ENCODE results near the gene PRX.
"Not testable (repeated sequence)": the region's sequence is repeated elsewhere in the genome, so short reads cannot be mapped to it uniquely, and the experiment has no call there.

PRX gene

DNA sequence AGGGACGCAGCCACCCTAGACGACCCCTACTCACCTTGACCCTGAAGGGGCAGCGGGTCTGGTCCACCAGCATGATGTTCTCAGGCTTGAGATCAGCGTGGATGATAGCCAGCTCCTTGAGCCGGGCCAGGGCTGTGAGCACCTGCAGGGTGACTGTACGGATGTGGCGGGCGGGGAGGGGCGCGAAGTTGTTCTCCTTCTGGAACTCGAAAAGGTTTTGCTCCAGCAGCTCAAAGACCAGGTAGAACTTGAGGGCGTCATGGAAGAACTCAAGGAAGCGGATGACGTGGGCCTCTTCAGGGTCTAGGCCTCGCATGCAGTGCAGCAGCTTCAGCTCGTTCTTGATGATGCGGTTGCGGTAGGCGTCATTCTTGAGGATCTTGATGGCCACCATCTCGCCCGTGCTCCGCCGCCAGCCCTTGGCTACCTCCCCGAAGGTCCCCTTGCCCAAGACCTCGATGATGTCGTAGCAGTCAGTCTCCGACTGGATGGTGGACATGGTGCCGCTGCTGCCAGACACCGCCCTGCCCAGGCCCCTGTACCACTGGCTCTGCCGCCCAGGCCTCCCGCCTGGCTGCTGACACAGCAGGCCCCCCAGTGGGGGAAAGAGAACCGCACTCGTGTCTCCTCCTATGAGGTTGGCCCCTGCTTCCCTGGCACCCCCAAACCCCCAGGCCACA is 23.6 kb downstream of the PRX start:
- no peak for DNase-seq

DNA sequence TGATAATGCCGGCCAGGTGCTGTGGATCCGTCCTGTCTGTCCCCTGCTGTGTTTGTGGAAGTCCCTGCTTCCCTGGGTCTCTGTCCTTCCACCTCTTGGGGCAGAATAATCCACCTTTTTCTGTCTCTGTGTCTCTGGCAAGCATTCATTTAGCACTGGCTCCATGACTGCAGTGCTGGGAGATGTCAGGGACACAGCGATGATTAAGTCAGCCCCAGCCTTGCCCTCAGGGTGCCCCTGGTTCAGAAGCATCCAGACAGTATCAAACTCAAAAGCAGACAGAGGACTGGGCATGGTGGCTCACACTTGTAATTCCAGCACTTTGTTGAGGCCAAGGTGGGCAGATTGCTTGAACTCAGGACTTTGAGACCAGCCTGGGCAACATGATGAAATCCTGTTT is 24.7 kb downstream of the PRX start:
- DNase-seq: no peak

- no peak for DNase-seq
Measured at GRCh38 chr19:40387155-40387554, 26.0 kb downstream of the PRX start.

GRCh38 chr19:40383668-40384248 is 29.4 kb downstream of the PRX start:
- no peak for DNase-seq

DNA sequence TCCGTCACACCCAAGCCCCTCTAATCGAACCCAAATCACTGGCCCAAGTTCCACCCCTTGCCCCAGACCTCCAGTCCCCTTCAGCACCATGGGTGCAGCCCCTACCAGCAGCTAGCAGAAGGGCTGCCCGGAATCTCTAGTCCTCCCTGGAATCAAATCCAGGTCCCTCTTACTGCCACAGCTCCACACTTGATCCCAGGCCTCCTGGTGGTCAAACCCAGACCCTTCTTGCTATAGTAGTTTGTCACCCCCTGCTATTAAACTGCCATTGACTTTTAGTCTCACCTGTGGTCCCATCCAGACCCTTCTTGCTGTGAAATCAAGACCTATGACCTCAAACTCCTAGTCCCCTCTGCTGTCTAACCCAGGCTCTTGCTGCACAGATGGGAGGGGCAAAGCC is 31.9 kb downstream of the PRX start:
- DNase-seq: no peak

DNA sequence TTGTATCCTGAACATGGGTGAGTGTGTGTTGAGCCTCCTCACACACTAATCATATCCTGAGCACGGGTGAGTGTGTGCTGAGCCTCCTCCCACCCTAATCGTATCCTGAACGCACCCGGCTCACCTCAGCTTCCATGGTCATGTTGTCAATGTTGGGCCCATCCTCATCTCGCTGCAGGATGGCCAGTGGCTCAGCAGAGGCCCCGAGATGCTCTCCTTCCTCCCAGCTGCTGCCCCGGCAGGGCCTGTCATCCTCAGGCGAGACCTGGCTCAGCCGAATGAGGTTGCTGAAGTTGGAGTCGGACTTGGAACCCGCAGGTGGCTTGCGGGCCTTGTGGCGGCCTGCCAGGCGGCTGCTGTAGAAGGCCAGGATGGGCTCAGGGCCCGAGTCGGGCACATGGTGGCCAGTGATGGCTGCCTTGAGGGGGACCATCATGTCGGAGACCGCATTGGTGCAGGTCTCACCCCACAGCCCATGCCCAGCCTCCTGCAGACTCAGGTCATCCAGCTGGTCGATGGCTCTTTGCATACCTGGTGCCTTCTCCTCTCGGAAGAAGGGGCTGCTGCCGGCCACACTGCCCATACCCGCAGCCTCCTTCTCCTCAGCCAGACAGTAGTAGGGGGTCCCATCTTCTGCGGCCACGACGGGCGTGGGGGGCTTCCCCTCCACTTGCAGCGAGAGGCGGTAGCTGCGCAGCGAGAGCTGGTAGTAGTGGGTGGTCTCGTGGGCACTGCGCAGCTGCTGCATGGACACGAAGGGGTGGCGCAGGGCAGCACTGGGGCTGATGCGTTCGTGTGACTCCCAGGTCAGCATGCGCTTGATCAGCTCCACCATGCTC is 32.8 kb downstream of the PRX start:
- DNase-seq: no peak

DNA sequence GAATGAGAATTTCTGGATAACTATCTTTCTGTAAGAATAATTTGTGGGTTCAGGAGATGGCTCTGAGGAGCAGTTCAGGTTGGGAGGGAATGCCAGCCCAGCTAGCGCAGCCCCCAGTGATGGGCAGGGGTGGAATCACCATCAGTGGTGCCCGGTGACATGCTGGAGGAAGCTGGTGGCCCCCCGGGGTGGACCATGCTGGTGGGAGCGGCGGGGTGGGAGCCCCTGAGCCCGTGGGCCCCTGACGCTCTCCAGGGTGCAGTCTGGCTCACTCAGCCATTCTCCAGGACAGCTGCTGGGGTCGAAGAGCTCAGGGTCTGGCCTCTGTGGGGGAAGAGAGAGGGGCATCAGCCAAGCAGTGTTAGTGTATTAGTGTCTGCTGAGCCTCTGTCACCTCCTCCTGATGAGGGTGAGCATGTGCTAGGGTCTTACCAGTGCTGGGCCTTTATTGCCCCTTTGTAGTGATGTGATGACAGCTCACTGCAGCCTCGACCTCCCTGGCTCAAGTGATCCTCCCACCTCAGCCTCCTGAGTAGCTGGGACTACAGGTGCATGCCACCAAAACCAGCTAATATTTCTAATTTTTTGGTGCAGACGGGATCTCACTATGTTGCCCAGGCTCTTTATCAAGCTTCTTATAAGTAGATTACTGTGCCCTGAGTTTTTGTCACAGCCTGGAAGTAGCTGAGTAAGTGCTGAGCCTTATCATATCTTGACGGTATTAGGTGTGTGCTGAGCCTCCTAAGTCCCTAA is 33.6 kb downstream of the PRX start:
- DNase-seq: no peak

DNA sequence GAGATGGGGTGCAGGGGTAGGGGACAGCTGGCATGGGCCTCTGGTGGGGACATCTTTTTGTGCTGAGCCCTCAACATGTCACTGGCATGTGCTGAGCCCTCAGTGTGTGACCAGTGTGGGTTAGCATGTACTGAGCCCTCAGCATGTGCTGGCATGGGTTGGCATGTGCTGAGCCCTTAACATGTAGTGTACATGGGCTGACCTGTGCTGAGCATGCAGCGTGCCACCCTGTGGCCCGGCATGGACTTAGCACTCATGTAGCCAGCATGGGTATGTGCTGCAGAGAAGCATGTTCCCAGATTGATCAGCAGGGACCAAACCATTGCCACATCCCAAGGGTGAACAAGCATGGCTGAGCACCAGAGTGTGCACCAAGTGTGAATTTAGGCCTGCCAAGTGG is 34.7 kb downstream of the PRX start:
- DNase-seq: no peak

GRCh38 chr19:40377876-40378385 is 35.2 kb downstream of the PRX start:
- no peak for DNase-seq

- DNase-seq: no peak
Measured at GRCh38 chr19:40376286-40376862, 36.8 kb downstream of the PRX start.

DNA sequence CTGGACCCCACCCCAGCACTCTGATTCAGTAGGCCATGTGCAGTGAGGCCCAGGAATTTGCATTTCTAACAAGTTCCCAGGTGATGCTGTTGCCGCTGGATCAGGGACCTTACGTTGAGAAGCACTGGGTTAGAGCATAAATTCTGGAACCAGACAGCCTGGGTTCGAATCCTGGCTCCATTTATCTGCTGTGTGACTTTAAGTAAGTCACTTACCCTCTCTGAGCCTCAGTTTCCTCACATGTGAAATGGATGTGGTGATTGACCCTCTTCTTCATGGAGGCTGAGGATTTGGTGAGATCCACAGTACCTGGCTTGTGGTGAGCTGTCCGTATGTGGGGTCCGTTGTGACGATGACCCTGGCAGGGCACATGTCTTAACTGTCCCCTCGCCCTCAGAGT is 39.1 kb downstream of the PRX start:
- no peak for DNase-seq

GRCh38 chr19:40371802-40372122 is 41.4 kb downstream of the PRX start:
- no peak for DNase-seq

GRCh38 chr19:40370997-40371801 is 42.0 kb downstream of the PRX start:
- DNase-seq: no peak

DNA sequence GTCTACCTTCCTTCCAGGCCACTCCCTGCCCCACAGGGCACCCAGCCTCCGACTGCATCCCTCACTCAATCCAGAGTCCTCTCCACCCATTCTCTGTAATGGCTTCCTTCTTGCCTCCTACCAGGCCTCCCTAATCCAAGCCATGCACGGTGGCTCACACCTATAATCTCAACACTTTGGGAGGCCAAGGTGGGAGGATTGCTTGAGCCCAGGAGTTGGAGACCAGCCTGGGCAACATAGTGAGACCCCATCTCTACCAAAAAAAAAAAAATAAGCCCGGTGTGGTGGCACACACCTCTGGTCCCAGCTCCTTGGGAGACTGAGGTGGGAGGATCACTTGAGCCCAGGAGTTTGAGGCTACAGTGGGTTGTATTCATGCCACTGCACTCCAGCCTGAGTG is 42.9 kb downstream of the PRX start:
- DNase-seq: not testable (repeated sequence)

DNA sequence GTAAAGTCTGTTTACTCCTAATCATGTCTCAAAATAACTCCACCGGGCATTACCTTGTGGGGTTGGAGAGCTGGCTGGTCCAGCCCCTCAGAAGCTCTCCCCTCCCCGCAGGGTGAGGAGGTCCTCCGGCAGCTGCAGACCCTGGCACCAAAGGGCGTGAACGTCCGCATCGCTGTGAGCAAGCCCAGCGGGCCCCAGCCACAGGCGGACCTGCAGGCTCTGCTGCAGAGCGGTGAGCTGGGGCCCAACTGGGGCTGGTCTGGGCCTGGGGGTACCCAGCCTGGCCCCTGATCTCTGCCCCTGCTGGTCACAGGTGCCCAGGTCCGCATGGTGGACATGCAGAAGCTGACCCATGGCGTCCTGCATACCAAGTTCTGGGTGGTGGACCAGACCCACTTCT is 43.4 kb downstream of the PRX start:
- DNase-seq: no peak

GRCh38 chr19:40367577-40368434 is 45.4 kb downstream of the PRX start:
- DNase-seq: no peak

DNA sequence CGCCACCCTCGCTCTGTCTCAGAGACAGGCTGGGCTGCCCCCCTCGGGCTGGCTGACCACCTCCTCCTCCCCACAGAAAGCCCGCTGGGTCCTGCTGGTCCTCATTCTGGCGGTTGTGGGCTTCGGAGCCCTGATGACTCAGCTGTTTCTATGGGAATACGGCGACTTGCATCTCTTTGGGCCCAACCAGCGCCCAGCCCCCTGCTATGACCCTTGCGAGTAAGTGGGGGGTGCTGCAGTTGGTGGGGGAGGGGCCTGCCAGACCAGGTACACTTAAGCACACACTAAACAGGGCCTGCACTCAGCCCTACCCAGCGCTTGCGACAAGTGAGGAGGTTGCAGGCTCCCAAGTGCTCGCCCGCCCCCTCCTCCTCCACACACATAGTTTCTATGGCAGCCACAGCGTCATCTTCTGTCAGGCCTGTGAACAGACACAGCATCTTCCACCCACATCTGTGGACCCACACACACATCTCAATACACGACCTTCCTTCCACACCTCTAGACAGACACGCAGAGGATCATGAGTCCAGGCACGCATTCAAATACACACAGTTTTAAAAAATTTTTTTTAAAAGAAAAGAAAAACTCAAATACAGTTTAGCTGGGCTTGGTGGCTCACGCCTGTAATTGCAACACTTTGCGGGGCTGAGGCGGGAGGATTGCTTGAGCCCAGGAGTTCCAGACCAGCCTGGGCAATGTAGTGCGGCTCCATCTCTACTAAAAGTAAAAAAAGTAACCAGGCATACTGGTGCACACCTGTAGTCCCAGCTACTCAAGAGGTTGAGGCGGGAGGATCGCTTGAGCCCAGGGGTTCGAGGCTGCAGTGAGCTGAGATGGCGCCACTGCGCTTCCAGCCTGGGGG is 46.2 kb downstream of the PRX start:
- DNase-seq: no peak

DNA sequence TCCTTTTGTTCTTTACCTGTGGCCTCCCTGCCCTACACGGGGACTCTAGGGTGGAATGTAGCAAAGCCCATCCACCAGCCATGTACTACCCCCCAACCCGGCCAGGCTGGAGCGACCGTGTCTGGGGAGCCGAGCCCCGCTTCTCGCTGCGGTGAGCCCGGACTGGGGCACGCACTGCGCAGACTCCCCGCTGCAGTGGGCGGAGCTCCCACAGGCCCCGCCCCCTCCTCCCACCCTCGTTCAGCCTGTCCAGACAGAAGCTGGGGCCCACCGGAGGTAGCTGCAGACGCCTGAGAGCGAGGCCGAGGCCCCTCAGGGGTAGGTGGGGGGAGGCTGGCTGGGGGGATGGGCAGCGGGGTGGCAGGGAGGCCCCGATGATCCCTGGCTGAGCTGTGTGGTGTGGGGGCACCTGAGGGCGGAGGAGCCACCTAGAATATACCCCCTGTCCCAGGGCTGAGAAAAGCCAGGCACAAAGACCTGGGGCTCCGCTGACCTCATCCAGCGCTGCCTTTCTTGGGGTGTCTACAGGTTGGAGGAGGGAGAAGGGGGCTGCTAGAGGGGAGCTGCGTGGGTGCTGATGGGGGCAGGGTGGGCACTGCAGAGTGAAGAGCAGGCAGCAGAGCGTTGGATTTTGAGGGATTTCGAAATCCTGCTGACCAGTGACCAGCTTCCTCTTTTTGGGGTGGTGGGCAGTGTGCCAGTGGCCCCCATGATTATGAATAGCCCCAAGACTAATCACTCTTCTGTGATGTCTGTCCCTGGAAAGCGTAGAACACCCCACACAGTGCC is 47.4 kb downstream of the PRX start:
- peak; percentile 43 for DNase-seq

GRCh38 chr19:40365010-40365409 is 48.2 kb downstream of the PRX start:
- DNase-seq: no peak

All from midbrain (tissue), 1 donor.